ENCODE measurements around the gene ZBP1.

Gene ZBP1

DNA sequence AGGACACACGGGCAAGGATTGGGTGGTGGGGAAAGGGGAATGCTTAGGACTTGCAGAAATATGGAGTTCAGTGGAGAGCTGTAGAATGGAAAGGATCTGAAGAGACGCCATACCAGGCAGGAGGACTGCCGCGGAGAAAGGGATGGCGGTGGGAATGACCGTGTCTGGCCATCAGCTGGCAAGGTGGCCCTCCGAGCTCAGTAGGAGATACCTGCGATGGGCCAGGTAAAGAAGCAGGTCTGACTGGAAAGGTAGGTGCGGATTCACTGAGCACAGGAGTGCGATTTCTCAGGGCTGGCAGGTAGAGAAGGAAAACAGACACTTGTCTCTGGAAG is 33.3 kb downstream of the ZBP1 start:
- Histone ChIP-seq H4K20me1 (ENCODE audit: insufficient read depth, low read length) (no peaks in the 10 kb centered on the region), H3K4me2 (ENCODE audit: low read length) (no peak overlapping the region), H3K4me3 (ENCODE audit: low read length) (no peak overlapping the region), H3K4me1 (ENCODE audit: low read length) (peaks cover 11% of the 10 kb centered on the region), H3K27me3 (ENCODE audit: low read depth, low read length) (peaks cover 71% of the 10 kb centered on the region), H2AFZ (ENCODE audit: low read depth, low read length) (no peak overlapping the region), H3K9me3 (ENCODE audit: insufficient read depth, low read length) (no peaks in the 10 kb centered on the region), H3K79me2 (ENCODE audit: low read length) (no peaks in the 10 kb centered on the region), H3K27ac (ENCODE audit: low read length) (no peak overlapping the region), H3K36me3 (replicated peaks; ENCODE audit: low read depth, low read length) (no peaks in the 10 kb centered on the region), H3K9ac (ENCODE audit: low read length) (no peak overlapping the region)
- TF ChIP-seq EZH2phosphoT487 (IDR thresholded peaks at IDR 0.05; ENCODE audit: low read depth) = no peak
- TF ChIP-seq, protein P1, sequence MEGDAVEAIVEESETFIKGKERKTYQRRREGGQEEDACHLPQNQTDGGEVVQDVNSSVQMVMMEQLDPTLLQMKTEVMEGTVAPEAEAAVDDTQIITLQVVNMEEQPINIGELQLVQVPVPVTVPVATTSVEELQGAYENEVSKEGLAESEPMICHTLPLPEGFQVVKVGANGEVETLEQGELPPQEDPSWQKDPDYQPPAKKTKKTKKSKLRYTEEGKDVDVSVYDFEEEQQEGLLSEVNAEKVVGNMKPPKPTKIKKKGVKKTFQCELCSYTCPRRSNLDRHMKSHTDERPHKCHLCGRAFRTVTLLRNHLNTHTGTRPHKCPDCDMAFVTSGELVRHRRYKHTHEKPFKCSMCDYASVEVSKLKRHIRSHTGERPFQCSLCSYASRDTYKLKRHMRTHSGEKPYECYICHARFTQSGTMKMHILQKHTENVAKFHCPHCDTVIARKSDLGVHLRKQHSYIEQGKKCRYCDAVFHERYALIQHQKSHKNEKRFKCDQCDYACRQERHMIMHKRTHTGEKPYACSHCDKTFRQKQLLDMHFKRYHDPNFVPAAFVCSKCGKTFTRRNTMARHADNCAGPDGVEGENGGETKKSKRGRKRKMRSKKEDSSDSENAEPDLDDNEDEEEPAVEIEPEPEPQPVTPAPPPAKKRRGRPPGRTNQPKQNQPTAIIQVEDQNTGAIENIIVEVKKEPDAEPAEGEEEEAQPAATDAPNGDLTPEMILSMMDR (IDR thresholded peaks at IDR 0.05; ENCODE audit: low read depth, low read length) = no peak

DNA sequence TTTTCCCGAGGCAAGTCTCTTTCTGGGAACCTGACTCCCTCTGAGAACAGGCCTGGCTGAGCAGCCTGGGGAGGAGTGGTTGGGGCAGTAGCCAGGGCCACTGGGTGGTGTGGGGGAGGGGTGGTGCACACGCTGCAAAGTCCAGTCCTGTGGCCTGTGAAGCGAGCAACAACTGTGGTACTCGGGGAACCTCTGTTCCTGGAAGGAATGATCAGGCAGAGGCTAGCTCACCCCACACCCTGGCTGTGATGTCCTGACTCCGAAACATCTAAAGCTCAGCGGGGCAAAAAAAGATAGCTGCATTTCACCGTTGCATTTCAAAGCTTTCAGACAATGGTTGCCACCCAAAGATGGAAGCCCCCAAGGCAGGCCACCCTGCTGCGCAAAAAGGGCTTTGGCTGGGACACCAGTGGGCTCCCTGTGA is 33.8 kb downstream of the ZBP1 start:
- H3K9me3 ChIP-seq (ENCODE audit: insufficient read depth, low read length) = no peaks in the 10 kb centered on the region
- no peaks in the 10 kb centered on the region for H3K36me3 ChIP-seq (replicated peaks; ENCODE audit: low read depth, low read length)
- peaks cover 69% of the 10 kb centered on the region for H3K27me3 ChIP-seq (ENCODE audit: low read depth, low read length)
- H3K4me1 ChIP-seq (ENCODE audit: low read length) = peaks cover 11% of the 10 kb centered on the region
- no peak overlapping the region for H3K4me2 ChIP-seq (ENCODE audit: low read length)
- H3K9ac ChIP-seq (ENCODE audit: low read length) = no peak overlapping the region
- TF ChIP-seq, protein P1 (IDR thresholded peaks at IDR 0.05; ENCODE audit: low read depth, low read length) = no peak
- no peak for TF ChIP-seq EZH2phosphoT487 (IDR thresholded peaks at IDR 0.05; ENCODE audit: low read depth)
- no peak overlapping the region for H2AFZ ChIP-seq (ENCODE audit: low read depth, low read length)
- no peaks in the 10 kb centered on the region for H4K20me1 ChIP-seq (ENCODE audit: insufficient read depth, low read length)
- H3K27ac ChIP-seq (ENCODE audit: low read length) = no peak overlapping the region
- H3K4me3 ChIP-seq (ENCODE audit: low read length) = no peak overlapping the region
- no peaks in the 10 kb centered on the region for H3K79me2 ChIP-seq (ENCODE audit: low read length)

DNA sequence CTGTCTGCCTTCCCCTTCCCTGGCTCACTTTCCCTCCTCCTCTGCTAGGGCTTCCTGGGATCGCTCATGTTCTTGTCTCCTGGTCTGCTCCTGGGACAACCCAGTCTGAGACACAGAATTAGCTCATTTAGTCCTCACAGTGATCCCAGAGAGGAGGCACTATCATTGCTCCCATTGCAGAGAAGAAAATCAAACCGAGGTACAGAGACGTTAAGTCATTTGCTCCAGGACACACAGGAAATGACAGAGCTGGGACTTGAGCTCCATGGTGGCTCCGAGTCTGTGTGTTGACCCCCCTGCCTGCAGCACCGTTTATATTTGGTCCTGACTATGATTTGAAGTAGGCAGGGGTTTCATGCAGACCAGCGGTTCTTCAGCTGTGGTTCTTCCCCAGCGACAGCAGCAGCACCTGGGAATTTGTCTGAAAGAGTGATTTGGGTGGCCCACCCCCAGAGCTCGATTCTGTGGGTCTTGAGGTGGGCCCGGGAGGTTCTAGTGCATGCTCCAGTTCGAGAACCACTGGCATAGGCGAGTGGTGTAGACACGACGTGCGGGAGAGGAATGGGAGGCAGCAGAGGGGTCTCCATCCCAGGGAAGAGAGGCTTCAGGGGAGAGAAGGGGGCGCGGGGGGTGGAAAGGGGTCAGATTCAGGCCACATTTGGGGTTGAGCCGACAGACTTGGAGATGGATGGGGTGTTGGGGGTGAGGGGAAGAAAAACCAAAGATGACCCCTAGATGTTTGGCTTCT is 34.6 kb downstream of the ZBP1 start:
- Histone ChIP-seq H3K9me3 (ENCODE audit: insufficient read depth, low read length) (no peaks in the 10 kb centered on the region), H3K27ac (ENCODE audit: low read length) (no peak overlapping the region), H3K36me3 (replicated peaks; ENCODE audit: low read depth, low read length) (no peaks in the 10 kb centered on the region), H2AFZ (ENCODE audit: low read depth, low read length) (no peak overlapping the region), H3K79me2 (ENCODE audit: low read length) (no peaks in the 10 kb centered on the region), H3K4me1 (ENCODE audit: low read length) (peaks cover 11% of the 10 kb centered on the region), H3K4me3 (ENCODE audit: low read length) (no peak overlapping the region), H4K20me1 (ENCODE audit: insufficient read depth, low read length) (no peaks in the 10 kb centered on the region), H3K4me2 (ENCODE audit: low read length) (no peak overlapping the region), H3K27me3 (ENCODE audit: low read depth, low read length) (peaks cover 63% of the 10 kb centered on the region), H3K9ac (ENCODE audit: low read length) (no peak overlapping the region)
- TF ChIP-seq, protein P1 (IDR thresholded peaks at IDR 0.05; ENCODE audit: low read depth, low read length) = no peak
- no peak for TF ChIP-seq EZH2phosphoT487 (IDR thresholded peaks at IDR 0.05; ENCODE audit: low read depth)

DNA sequence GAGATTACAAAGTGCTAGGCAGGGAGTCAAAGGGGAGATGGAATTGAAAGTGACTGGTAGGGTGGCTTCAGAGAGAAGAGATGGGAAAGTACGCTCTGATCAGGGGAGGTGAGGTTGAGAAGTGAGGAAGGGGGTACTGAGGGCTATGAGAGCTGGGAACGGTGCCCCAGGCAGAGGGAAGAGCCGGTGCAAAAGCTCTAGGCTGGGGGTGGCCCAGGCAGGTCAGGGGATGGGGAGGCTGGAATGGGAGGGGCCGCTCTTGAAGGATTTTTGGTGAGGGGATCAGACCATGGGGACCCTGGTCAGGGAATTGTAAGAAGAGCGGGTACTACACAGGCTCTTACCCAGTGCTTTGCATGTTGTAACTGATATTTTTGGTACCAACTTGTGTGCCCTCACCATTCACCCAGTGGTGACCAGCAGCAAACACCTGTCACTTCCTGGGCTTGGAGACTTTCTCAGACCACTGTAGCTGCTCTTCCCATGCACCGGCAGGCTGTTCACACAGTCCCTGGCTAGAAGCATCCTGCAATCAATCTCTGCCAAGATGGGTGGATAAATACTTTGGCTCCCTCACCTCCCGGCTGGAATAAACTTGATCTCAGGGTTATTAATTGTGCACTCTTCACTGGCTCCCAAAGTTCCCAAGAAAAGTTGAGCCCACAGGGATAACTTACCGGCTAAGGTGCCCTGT is 35.3 kb downstream of the ZBP1 start:
- Histone ChIP-seq H3K4me3 (ENCODE audit: low read length) (no peak overlapping the region), H3K36me3 (replicated peaks; ENCODE audit: low read depth, low read length) (no peaks in the 10 kb centered on the region), H3K27ac (ENCODE audit: low read length) (no peak overlapping the region), H3K27me3 (ENCODE audit: low read depth, low read length) (peaks cover 64% of the 10 kb centered on the region), H3K4me1 (ENCODE audit: low read length) (peaks cover 8% of the 10 kb centered on the region), H3K9me3 (ENCODE audit: insufficient read depth, low read length) (no peaks in the 10 kb centered on the region), H4K20me1 (ENCODE audit: insufficient read depth, low read length) (no peaks in the 10 kb centered on the region), H3K9ac (ENCODE audit: low read length) (no peak overlapping the region), H3K4me2 (ENCODE audit: low read length) (no peak overlapping the region), H2AFZ (ENCODE audit: low read depth, low read length) (no peak overlapping the region), H3K79me2 (ENCODE audit: low read length) (no peaks in the 10 kb centered on the region)
- no peak for TF ChIP-seq EZH2phosphoT487 (IDR thresholded peaks at IDR 0.05; ENCODE audit: low read depth)
- TF ChIP-seq, protein P1 (IDR thresholded peaks at IDR 0.05; ENCODE audit: low read depth, low read length) = no peak
